ENCODE measurements around the gene GPRIN3.

GPRIN3 gene

DNA sequence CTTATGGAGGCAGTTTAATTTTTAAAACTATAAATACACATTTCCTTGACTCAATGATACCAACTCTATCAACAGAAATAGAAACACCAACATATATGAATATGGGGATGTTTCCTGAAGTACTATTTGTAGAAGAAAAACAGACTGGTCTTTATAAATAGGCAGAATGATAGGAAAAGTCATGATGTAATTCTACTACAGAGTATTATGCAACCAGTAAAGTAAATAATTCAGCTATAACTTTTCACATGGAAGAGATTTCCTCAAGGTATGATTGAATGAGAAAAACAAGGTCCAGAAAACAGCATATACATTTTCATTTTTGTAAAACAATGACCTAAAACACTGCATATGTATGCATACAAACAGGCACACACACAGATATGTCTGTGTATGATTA is 56.2 kb downstream of the GPRIN3 start:
- TF ChIP-seq, protein P1, sequence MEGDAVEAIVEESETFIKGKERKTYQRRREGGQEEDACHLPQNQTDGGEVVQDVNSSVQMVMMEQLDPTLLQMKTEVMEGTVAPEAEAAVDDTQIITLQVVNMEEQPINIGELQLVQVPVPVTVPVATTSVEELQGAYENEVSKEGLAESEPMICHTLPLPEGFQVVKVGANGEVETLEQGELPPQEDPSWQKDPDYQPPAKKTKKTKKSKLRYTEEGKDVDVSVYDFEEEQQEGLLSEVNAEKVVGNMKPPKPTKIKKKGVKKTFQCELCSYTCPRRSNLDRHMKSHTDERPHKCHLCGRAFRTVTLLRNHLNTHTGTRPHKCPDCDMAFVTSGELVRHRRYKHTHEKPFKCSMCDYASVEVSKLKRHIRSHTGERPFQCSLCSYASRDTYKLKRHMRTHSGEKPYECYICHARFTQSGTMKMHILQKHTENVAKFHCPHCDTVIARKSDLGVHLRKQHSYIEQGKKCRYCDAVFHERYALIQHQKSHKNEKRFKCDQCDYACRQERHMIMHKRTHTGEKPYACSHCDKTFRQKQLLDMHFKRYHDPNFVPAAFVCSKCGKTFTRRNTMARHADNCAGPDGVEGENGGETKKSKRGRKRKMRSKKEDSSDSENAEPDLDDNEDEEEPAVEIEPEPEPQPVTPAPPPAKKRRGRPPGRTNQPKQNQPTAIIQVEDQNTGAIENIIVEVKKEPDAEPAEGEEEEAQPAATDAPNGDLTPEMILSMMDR (conservative IDR thresholded peaks at IDR 0.05) = no peak
- no peak for TF ChIP-seq ZFX (IDR thresholded peaks at IDR 0.05)
- no peak overlapping the region for H3K27ac ChIP-seq

DNA sequence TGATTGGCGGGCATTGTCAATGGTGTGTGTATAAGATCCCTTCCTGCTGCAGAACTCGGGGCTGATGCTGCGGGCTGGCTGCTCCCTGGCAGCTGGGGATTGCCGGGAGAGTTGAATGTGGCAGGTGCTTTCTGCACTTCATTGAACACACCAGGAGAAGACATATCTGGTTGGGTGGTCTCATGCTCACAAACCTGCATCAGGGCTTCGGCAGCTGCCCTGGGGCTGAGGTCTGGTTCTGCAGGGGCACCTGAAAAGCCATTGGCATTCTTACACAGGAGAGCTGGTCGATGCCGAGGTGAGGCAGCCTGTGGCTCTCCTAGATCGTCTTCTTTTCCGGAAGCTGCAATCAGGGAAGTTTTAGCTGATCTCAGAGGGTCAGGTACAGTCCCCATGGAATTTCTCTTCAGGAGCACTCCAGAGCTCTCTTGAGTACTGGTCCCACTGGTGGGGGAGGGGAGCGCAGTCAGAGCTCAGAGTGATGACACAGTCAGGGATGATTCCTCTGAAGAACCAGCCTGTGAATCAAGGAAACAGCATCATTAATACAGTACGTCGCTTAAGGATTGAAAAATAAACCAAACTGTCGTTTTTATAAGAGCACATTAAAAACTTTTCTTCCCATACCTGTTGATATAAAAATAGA is 57.8 kb downstream of the GPRIN3 start:
- TF ChIP-seq, protein P1 (conservative IDR thresholded peaks at IDR 0.05) = no peak
- TF ChIP-seq ZFX (IDR thresholded peaks at IDR 0.05) = no peak
- no peak overlapping the region for H3K27ac ChIP-seq

DNA sequence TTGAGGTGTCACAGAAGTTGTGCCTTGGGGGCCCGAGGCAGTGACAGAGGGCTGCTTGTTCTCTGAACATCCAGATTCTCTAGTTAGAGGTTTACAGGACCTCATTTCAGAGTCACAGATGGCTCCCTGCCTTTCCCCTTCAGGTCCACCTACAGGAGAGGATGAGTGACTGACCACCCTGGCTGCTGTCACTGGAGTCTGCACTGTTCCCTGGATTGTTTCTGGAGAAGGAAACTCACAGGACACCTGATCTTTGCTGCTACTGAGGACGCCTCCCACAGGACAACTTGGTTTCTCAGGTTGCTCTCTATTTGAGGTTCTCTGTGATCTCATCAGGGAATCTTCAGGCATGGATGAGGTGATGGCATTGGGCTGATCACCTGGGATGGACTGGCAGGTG is 58.3 kb downstream of the GPRIN3 start:
- H3K27ac ChIP-seq = no peak overlapping the region
- TF ChIP-seq, protein P1 (conservative IDR thresholded peaks at IDR 0.05) = no peak
- no peak for TF ChIP-seq ZFX (IDR thresholded peaks at IDR 0.05)

DNA sequence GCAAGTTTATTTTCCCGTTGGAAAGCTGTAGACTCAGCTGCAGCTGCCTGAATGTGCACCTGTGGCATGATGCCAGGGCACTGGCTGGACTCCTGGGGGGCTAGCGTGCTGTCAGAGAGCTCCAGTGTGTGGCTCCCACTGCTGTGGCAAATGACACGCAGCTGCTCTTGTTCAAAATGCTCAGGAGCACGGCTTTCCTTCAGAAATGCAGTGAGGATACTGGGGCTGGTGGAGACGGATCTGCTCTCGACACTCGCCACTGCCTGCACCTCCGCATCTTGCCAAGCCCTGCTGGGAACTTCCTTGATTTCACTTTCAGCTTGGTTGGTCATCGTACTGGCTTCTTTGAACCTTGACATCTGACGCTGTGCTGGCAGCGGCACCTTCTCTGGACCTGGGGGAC is 58.7 kb downstream of the GPRIN3 start:
- no peak for TF ChIP-seq ZFX (IDR thresholded peaks at IDR 0.05)
- no peak overlapping the region for H3K27ac ChIP-seq

DNA sequence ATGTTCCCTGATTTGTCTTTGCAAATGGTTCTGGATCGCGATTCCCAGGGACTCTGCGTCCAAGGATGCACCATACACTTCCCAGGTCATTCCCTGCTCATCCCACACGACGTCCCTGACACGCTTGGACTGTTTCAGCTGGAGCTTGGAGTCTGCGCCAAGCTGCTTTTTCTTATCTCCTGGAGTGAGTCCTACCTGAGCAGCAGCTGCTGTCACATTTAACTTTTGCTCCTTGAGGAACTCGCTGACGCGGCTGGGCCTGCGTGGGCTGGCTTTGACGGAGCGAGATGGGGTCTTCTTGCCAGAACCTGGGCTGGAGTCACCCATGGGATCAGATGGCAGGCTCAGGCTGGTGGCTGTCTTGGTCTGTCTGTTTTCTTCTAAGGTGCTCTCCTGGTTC is 59.6 kb downstream of the GPRIN3 start:
- no peak overlapping the region for H3K27ac ChIP-seq
- TF ChIP-seq ZFX (IDR thresholded peaks at IDR 0.05) = no peak
- TF ChIP-seq, protein P1 (conservative IDR thresholded peaks at IDR 0.05) = no peak

DNA sequence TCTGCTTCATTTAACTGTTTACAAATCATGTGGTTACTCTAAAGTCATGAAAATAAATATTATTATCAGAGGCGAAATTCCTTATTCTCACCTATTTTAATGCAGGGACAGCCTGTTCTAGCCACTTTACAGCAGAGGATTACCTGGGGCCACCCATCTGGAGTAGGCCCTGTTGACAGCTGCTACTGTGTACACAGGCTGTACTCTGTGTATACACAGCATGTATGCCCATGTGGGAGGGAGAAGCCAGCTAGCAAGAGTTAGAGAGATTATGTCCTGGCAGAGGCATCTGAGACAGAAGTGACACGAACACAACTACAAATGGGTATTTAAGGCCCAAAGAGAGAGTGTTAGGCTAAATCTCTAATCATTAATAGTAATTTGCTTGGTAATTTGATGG is 62.1 kb downstream of the GPRIN3 start:
- H3K27ac ChIP-seq = no peak overlapping the region
- TF ChIP-seq, protein P1 (conservative IDR thresholded peaks at IDR 0.05) = no peak
- TF ChIP-seq ZFX (IDR thresholded peaks at IDR 0.05) = no peak

DNA sequence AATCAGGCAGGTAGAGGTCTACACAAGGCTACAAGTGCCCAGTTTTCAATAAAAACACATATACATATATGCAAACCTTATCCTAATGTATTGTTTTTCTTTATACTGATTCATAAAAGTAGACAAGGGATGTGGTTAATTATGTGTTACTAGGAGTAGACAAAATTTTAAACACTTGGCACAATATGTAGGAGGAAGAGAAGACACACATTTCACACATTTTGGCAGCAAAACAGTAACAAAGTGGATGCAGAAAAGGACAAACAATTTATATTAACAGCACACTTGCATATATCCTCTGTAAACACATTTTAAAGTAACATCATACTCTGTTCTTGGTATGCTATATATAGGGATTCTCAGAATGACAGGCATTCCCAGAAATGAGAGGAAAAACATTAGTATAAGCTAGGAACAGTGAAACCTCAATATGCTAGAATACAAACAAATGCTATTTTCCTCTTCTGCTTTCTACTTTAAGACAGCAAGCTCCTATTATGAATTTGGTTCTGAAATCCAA is 63.8 kb downstream of the GPRIN3 start:
- TF ChIP-seq, protein P1 (conservative IDR thresholded peaks at IDR 0.05) = no peak
- no peak for TF ChIP-seq ZFX (IDR thresholded peaks at IDR 0.05)
- no peak overlapping the region for H3K27ac ChIP-seq
